Cardiac fibroblast (primary cell): ENCODE data around the gene CBX8.
A peak's percentile ranks its signal among the peaks of the same experiment; 100 is the strongest.

Experiments used
- DNase-seq, 2 donors: peaks; one replicate each; pipeline versions ENCODE4 v3.0.0 to v3.0.0-alpha.2; 2010; ENCODE audit warnings: low read depth in 2 of 2
- H3K4me3 ChIP-seq, 2 donors: replicated peaks in 1 of 2; 1 replicate in 1 of 2; 2 replicates in 1 of 2; pipeline ENCODE4 v1.5.1; 2011; ENCODE audit warnings: low read depth in 2 of 2, low read length in 2 of 2, mild to moderate bottlenecking in 2 of 2, moderate library complexity in 1 of 2
- CTCF ChIP-seq: IDR thresholded peaks from one replicate; pipeline ENCODE4 v1.5.1; 2011; ENCODE audit warnings: low read depth, mild to moderate bottlenecking, low read length, inconsistent platforms

The CBX8 gene

DNA sequence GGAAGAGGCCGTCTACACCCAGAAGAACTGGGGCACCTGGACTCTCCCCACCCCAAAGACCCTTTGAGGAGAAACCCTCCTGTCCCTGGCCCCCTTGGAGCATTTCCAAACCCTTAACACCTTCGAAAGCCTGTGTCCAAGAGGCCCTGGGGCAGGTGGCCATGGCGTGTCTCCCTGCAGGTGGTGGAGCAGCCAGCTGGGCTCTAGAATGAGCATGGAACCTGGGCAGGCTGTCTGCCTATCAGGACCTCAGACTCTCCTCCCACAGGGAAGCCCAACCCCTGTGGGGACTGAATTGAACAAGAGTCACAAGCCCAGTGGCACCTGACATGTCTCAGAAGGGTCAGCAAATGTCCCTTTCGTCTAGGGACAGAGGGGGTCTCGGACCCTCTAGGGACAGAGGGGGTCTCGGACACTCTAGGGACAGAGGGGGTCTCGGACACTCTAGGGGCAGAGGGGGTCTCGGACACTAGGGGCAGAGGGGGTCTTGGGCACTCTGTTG, 33.9 kb upstream of the CBX8 start:
- TF ChIP-seq CTCF: no peak
- DNase-seq: no peak

DNA sequence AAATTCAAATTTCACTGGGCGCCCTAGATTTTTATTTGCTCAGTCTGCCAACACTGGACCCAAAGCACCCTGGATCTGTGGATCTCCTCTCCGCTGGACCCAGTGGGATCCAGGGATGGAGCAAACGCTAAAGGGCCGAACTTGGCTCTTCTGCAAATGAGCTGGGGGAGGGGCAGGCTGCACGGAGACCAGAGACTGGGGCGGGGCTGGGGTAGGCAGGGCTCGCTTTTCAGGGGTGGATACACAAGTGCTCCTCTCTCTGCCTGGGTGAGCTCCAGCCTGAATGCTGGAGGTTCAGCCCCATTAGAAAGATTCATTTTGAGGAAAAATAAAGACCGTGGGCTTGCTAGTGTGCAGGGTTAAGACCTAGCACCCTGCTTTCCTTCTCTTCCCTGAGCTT, 33.4 kb upstream of the CBX8 start:
- TF ChIP-seq CTCF: no peak
- no peak overlapping the region for H3K4me3 ChIP-seq
- no peak for DNase-seq

More for the DNA sequence above, 33.9 kb upstream of the CBX8 start:
- H3K4me3 ChIP-seq: no peak overlapping the region

DNA sequence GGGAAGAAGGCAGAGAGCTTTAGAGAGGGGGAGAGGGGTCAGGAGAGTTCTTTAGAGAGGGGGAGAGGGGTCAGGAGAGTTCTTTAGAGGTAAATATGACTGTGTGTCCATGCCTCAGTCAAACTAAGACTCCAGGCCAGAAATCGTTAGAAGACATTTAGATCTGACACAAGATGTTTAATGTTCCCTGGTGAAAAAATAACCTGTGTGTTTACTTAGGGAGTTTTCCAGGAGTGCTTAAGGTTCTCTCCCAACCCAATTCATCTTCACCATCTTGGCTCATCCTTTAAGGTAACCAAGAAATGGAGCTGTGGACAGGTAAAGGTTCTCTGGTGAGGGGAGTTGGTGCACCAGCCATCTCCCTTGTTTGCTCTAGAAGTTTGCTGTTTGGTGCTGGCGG, 32.6 kb upstream of the CBX8 start:
- no peak for TF ChIP-seq CTCF
- no peak overlapping the region for H3K4me3 ChIP-seq
- no peak for DNase-seq

DNA sequence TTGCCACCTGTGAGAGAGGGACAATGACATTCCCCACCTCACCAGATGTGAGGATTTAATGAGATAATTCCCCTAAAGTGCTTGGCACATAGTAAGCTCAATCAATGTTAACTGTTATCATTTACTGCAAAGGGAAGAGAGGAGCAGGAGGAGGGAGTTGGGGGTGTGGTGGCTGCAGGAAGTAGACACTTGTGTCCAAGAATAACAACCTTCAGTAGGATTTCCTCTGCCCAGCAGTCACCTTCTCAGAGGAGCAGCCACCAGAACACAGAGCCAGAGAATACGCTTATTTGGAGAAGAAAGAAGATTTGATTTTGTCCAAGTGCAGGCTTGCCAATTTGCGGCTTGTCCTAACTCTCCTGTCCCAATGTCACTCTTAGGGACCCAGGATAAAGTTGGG, 32.1 kb upstream of the CBX8 start:
- no peak for TF ChIP-seq CTCF
- DNase-seq: no peak
- H3K4me3 ChIP-seq: no peak overlapping the region

DNA sequence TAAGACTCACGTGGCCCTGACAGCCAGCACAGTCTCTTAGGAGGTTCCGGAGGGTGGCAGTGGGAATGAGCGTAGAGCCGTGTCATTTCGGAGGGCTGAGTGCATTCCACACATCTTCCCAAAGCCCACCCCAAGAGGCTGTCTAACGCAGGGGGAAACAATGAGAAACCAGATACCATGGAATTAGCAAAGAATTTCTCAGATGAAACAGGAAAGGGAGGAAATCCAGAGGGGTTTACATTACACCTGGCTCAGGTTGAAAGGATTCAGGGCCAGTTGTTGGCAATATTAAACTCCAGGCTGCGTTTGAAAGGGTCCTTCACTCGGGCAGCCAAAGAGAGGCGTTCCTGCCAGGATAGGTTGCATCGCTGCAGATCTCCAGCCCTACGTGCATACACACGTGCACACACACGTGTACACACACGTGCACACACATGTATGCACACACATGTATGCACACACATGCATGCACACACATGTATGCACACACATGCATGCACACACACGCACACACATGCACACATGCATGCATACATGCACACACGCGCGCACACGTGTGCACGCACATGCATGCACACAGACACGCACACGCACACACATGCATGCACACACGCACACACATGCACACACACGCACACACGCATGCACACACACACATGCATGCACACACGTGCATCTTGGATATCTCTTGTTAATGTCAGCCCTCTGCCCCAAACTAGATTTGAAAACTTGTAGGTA, 30.1 kb upstream of the CBX8 start:
- no peak for TF ChIP-seq CTCF
- no peak overlapping the region for H3K4me3 ChIP-seq
- DNase-seq: no peak

GRCh38 chr17:79826204-79826680, 29.4 kb upstream of the CBX8 start:
- H3K4me3 ChIP-seq: no peak overlapping the region
- DNase-seq: peak; percentile 42 to 53
- TF ChIP-seq CTCF: no peak

- H3K4me3 ChIP-seq: no peak overlapping the region
- no peak for TF ChIP-seq CTCF
- DNase-seq: no peak
These were observed 28.7 kb upstream of the CBX8 start for GRCh38 chr17:79825580-79825921.
